HG03432 (cell line): Measurements from ENCODE around the gene SMIM3.
"Not testable (repeated sequence)": the region's sequence is repeated elsewhere in the genome, so short reads cannot be mapped to it uniquely, and the experiment has no call there.

ENCODE experiments used
- ATAC-seq: cut with Tn5 transposase; IDR thresholded peaks from one replicate; pipeline ENCODE4 v1.9.1; 2021; ENCODE audit warnings: mild to moderate bottlenecking, moderate library complexity; ENCODE audit not compliant: unreplicated experiment

SMIM3 gene

GRCh38 chr5:150791536-150791935, 13.0 kb downstream of the SMIM3 start:
- no peak for ATAC-seq

- ATAC-seq: not testable (repeated sequence)
These were observed 14.9 kb downstream of the SMIM3 start for GRCh38 chr5:150793423-150793888.

GRCh38 chr5:150794927-150795326, 16.4 kb downstream of the SMIM3 start:
- ATAC-seq: no peak

- ATAC-seq: no peak
These were observed 18.8 kb downstream of the SMIM3 start for GRCh38 chr5:150797384-150797783.

GRCh38 chr5:150801117-150801927, 22.8 kb downstream of the SMIM3 start:
- peak; percentile 70 for ATAC-seq

- ATAC-seq: no peak
These were observed 25.8 kb downstream of the SMIM3 start for GRCh38 chr5:150804388-150804787.

GRCh38 chr5:150809363-150809762, 30.8 kb downstream of the SMIM3 start:
- ATAC-seq: no peak

- no peak for ATAC-seq
These were observed 36.5 kb downstream of the SMIM3 start for GRCh38 chr5:150815010-150815409.

GRCh38 chr5:150816946-150817345, 38.4 kb downstream of the SMIM3 start:
- no peak for ATAC-seq

GRCh38 chr5:150829744-150830143, 51.2 kb downstream of the SMIM3 start:
- ATAC-seq: no peak

- ATAC-seq: not testable (repeated sequence)
These were observed 53.3 kb downstream of the SMIM3 start for GRCh38 chr5:150831821-150832220.

GRCh38 chr5:150836064-150836463, 57.5 kb downstream of the SMIM3 start:
- ATAC-seq: no peak

- no peak for ATAC-seq
These were observed 58.1 kb downstream of the SMIM3 start for GRCh38 chr5:150836703-150837102.

- ATAC-seq: not testable (repeated sequence)
These were observed 66.8 kb downstream of the SMIM3 start for GRCh38 chr5:150845185-150845859.

- ATAC-seq: not testable (repeated sequence)
These were observed 67.7 kb downstream of the SMIM3 start, which contains the start of gene IRGM for GRCh38 chr5:150846308-150846653. Gene IRGM (plus strand): TSS chr5:150846521. CDS start chr5:150848124, 1,603 bp downstream.
